ENCODE data around the gene CCDC187. TPM values are rescaled to one million over a fixed set of nuclear protein-coding genes. Genes with fewer than 3 reads are reported as not detected.

The CCDC187 gene
- total RNA-seq, 1 donor from 2014 or later: not detected

- H3K4me2 ChIP-seq: no peak overlapping the region
- no peaks in the 10 kb centered on the region for H3K36me3 ChIP-seq
- Mint-ChIP-seq H3K27ac (no peak overlapping the region), H3K27me3 (ENCODE audit: insufficient read depth, low read depth) (peaks cover 4% of the 10 kb centered on the region), H3K4me3 (no peak overlapping the region), H3K36me3 (no peaks in the 10 kb centered on the region), H3K4me1 (peaks cover 9% of the 10 kb centered on the region), H3K9me3 (no peaks in the 10 kb centered on the region)
- no peak overlapping the region for H2AFZ ChIP-seq (replicated peaks)
- H4K20me1 ChIP-seq (ENCODE audit: low read depth): peaks cover 54% of the 10 kb centered on the region
- peaks cover 15% of the 10 kb centered on the region for H3K79me2 ChIP-seq (ENCODE audit: low read depth)
- no peak for TF ChIP-seq CTCF (IDR thresholded peaks at IDR 0.05)
- no peak for TF ChIP-seq EZH2phosphoT487 (IDR thresholded peaks at IDR 0.05)
- TF ChIP-seq EZH2 (IDR thresholded peaks at IDR 0.05): no peak
- no peak overlapping the region for H3K9ac ChIP-seq
- no peak overlapping the region for H3K27ac ChIP-seq
- no peaks in the 10 kb centered on the region for H3K4me1 ChIP-seq
- H3K27me3 ChIP-seq: no peaks in the 10 kb centered on the region
- no peaks in the 10 kb centered on the region for H3K9me3 ChIP-seq (ENCODE audit: low read depth)
- H3K4me3 ChIP-seq: no peak overlapping the region
- H3F3A ChIP-seq (ENCODE audit: low read depth): peaks cover 11% of the 10 kb centered on the region
- DNase-seq (ENCODE audit: low spot score): no peak
Observed at GRCh38 chr9:136334541-136334940, 30.6 kb upstream of the CCDC187 start.

- Histone ChIP-seq H3K9ac (no peak overlapping the region), H3K36me3 (no peaks in the 10 kb centered on the region), H3K4me2 (no peak overlapping the region), H2AFZ (replicated peaks) (no peak overlapping the region), H3K79me2 (ENCODE audit: low read depth) (peaks cover 25% of the 10 kb centered on the region), H3K9me3 (ENCODE audit: low read depth) (no peaks in the 10 kb centered on the region), H3K27ac (no peak overlapping the region), H3K4me1 (peaks cover 9% of the 10 kb centered on the region), H3K27me3 (no peaks in the 10 kb centered on the region), H4K20me1 (ENCODE audit: low read depth) (peaks cover 51% of the 10 kb centered on the region), H3F3A (ENCODE audit: low read depth) (peaks cover 3% of the 10 kb centered on the region), H3K4me3 (no peak overlapping the region)
- Mint-ChIP-seq H3K27me3 (ENCODE audit: insufficient read depth, low read depth) (peaks cover 4% of the 10 kb centered on the region), H3K4me3 (no peak overlapping the region), H3K9me3 (no peaks in the 10 kb centered on the region), H3K27ac (no peak overlapping the region), H3K4me1 (peaks cover 11% of the 10 kb centered on the region), H3K36me3 (no peaks in the 10 kb centered on the region)
- no peak for DNase-seq (ENCODE audit: low spot score)
- TF ChIP-seq EZH2 (IDR thresholded peaks at IDR 0.05): no peak
- TF ChIP-seq CTCF (IDR thresholded peaks at IDR 0.05): no peak
- TF ChIP-seq EZH2phosphoT487 (IDR thresholded peaks at IDR 0.05): no peak
Observed at GRCh38 chr9:136333486-136333885, 29.6 kb upstream of the CCDC187 start.

- peaks cover 29% of the 10 kb centered on the region for H3K79me2 ChIP-seq (ENCODE audit: low read depth)
- no peak overlapping the region for H3K4me3 Mint-ChIP-seq
- no peaks in the 10 kb centered on the region for H3K36me3 Mint-ChIP-seq
- no peak overlapping the region for H3K9ac ChIP-seq
- no peaks in the 10 kb centered on the region for H3K9me3 ChIP-seq (ENCODE audit: low read depth)
- TF ChIP-seq CTCF (IDR thresholded peaks at IDR 0.05): no peak
- no peak for TF ChIP-seq EZH2 (IDR thresholded peaks at IDR 0.05)
- TF ChIP-seq EZH2phosphoT487 (IDR thresholded peaks at IDR 0.05): no peak
- no peak overlapping the region for H3K4me2 ChIP-seq
- DNase-seq (ENCODE audit: low spot score): no peak
- peaks cover 13% of the 10 kb centered on the region for H3K4me1 Mint-ChIP-seq
- H2AFZ ChIP-seq (replicated peaks): no peak overlapping the region
- peaks cover 51% of the 10 kb centered on the region for H4K20me1 ChIP-seq (ENCODE audit: low read depth)
- H3K27me3 Mint-ChIP-seq (ENCODE audit: insufficient read depth, low read depth): peaks cover 4% of the 10 kb centered on the region
- H3K27me3 ChIP-seq: no peaks in the 10 kb centered on the region
- no peaks in the 10 kb centered on the region for H3K36me3 ChIP-seq
- H3K27ac ChIP-seq: no peak overlapping the region
- peaks cover 5% of the 10 kb centered on the region for H3F3A ChIP-seq (ENCODE audit: low read depth)
- H3K9me3 Mint-ChIP-seq: no peaks in the 10 kb centered on the region
- no peak overlapping the region for H3K4me3 ChIP-seq
- H3K4me1 ChIP-seq: peaks cover 13% of the 10 kb centered on the region
- no peak overlapping the region for H3K27ac Mint-ChIP-seq
Observed at GRCh38 chr9:136333045-136333444, 29.2 kb upstream of the CCDC187 start.
